Endothelial cell of umbilical vein (primary cell): ENCODE measurements around the gene ASXL2. TPM values are rescaled to one million over a fixed set of nuclear protein-coding genes. Genes with fewer than 3 reads are reported as not detected.

ENCODE experiments used
- BruUV-seq: library from RNA; stranded (reverse); fragments of 400-500 nt; replicated peaks from 2 replicates; lab custom pipeline; 2021; lab: Mats Ljungman, UMichigan
- CTCF ChIA-PET: fragments of 300-600, 350-600 bp; sonication (Branson Sonifier 250); formaldehyde crosslinking; loops from one replicate; lab custom pipeline; 2021; ENCODE audit warnings: antibody characterized with exemption, inconsistent platforms; lab: Charles Lee
- POLR2A ChIA-PET: fragments of 300-600, 350-600 bp; sonication (Branson Sonifier 250); formaldehyde crosslinking; loops from one replicate; lab custom pipeline; 2021; ENCODE audit warnings: antibody characterized with exemption, inconsistent platforms; lab: Charles Lee
- DNase-seq: peaks from one replicate; pipeline ENCODE4 v3.0.0-alpha.2; 2011; ENCODE audit warnings: low read depth, low spot score
- FAIRE-seq: peaks from 2 replicates; lab custom pipeline; 2011; peaks lifted over from hg19 to GRCh38; lab: Jason Lieb, UNC
- H2AFZ ChIP-seq: 2 replicates; pipeline ENCODE4 v1.6.0; 2012; ENCODE audit warnings: low read depth, low read length, control low read depth, inconsistent platforms
- H3K27ac ChIP-seq: 2 replicates; pipeline ENCODE4 v1.5.1; 2011; ENCODE audit warnings: low read depth, mild to moderate bottlenecking, control low read depth, low read length, moderate library complexity; ENCODE audit not compliant: insufficient read depth
- H3K27me3 ChIP-seq, 2 experiments: 2 replicates each; pipeline versions ENCODE4 v1.6.0 to v1.6.1; 2011; ENCODE audit warnings: low read length in 2 of 2, mixed read lengths in 1 of 2; ENCODE audit not compliant: control insufficient read depth in 2 of 2, insufficient read depth in 2 of 2
- H3K36me3 ChIP-seq, 2 experiments: 2 replicates in 1 of 2; 3 replicates in 1 of 2; pipeline ENCODE4 v1.5.1; 2011; ENCODE audit warnings: low read length in 2 of 2, mild to moderate bottlenecking in 1 of 2, moderate library complexity in 1 of 2; ENCODE audit not compliant: control insufficient read depth in 2 of 2, insufficient read depth in 2 of 2; ENCODE audit errors: extremely low read depth in 1 of 2
- H3K4me1 ChIP-seq: 3 replicates; pipeline ENCODE4 v1.5.1; 2011; ENCODE audit warnings: mild to moderate bottlenecking, low read length; ENCODE audit not compliant: control insufficient read depth, insufficient read depth; ENCODE audit errors: extremely low read depth
- H3K4me2 ChIP-seq: 2 replicates; pipeline ENCODE4 v1.6.1; 2011; ENCODE audit warnings: low read length, control low read depth, mixed read lengths; ENCODE audit not compliant: insufficient read depth
- H3K4me3 ChIP-seq, 3 experiments: fragments of 200-600 bp in 1 of 3; sonication (generic), shearing (Covaris generic) in 1 of 3; replicated peaks in 1 of 3; 2 replicates each; pipeline ENCODE4 v1.5.1; 2011 to 2016; ENCODE audit warnings: control low read depth in 3 of 3, low read length in 3 of 3, mild to moderate bottlenecking in 2 of 3, inconsistent platforms in 1 of 3, low read depth in 1 of 3, moderate library complexity in 1 of 3; ENCODE audit not compliant: insufficient read depth in 1 of 3
- H3K79me2 ChIP-seq: 2 replicates; pipeline ENCODE4 v1.6.0; 2012; ENCODE audit warnings: low read length, inconsistent platforms; ENCODE audit not compliant: control insufficient read depth, insufficient read depth
- H3K9ac ChIP-seq: replicated peaks from 2 replicates; pipeline ENCODE3; 2011; ENCODE audit warnings: low read length, control low read depth; ENCODE audit not compliant: insufficient read depth; ENCODE audit errors: extremely low read depth
- H3K9me1 ChIP-seq: replicated peaks from 3 replicates; pipeline ENCODE4 v1.6.0; 2011; ENCODE audit warnings: mild to moderate bottlenecking, low read length; ENCODE audit not compliant: control insufficient read depth, insufficient read depth; ENCODE audit errors: extremely low read depth
- H3K9me3 ChIP-seq: replicated peaks from 2 replicates; pipeline ENCODE4 v1.5.1; 2012; ENCODE audit warnings: low read length, inconsistent platforms; ENCODE audit not compliant: control insufficient read depth, insufficient read depth
- H4K20me1 ChIP-seq: replicated peaks from 2 replicates; pipeline ENCODE3; 2011; ENCODE audit warnings: mild to moderate bottlenecking, low read length; ENCODE audit not compliant: control insufficient read depth, insufficient read depth; ENCODE audit errors: extremely low read depth
- CTCF ChIP-seq, 2 donors: IDR thresholded peaks; 1 replicate in 1 of 2; 2 replicates in 1 of 2; pipeline ENCODE4 v1.5.1; 2011; ENCODE audit warnings: low read length in 2 of 2, mild to moderate bottlenecking in 2 of 2, moderate library complexity in 2 of 2, control low read depth in 1 of 2, inconsistent platforms in 1 of 2, low read depth in 1 of 2; ENCODE audit not compliant: insufficient read depth in 1 of 2; ENCODE audit errors: extremely low read depth in 1 of 2
- EZH2 ChIP-seq: IDR thresholded peaks from 2 replicates; pipeline ENCODE4 v1.6.1; 2012; ENCODE audit warnings: borderline replicate concordance, low read depth, mild to moderate bottlenecking, moderate library complexity, low read length, inconsistent platforms; ENCODE audit not compliant: severe bottlenecking
- FOS ChIP-seq: IDR thresholded peaks from 2 replicates; pipeline ENCODE4 v1.6.1; 2011; ENCODE audit warnings: mild to moderate bottlenecking, low read length, moderate library complexity, borderline replicate concordance; ENCODE audit not compliant: insufficient read depth
- GATA2 ChIP-seq: IDR thresholded peaks from 2 replicates; pipeline ENCODE4 v1.7.0; 2011; ENCODE audit warnings: low read depth, mild to moderate bottlenecking, moderate library complexity, mixed read lengths, low read length; ENCODE audit not compliant: insufficient read length, insufficient read depth
- MAX ChIP-seq: IDR thresholded peaks from 2 replicates; pipeline ENCODE4 v1.6.1; 2011; ENCODE audit not compliant: insufficient read depth, insufficient read length
- MYC ChIP-seq: IDR thresholded peaks from one replicate; pipeline ENCODE4 v1.6.1; 2011; ENCODE audit warnings: mild to moderate bottlenecking, low read depth, low read length
- POLR2A ChIP-seq: IDR thresholded peaks from 2 replicates; pipeline ENCODE4 v1.6.1; 2012; ENCODE audit warnings: low read depth, mild to moderate bottlenecking, control low read depth, low read length
- POLR2AphosphoS5 ChIP-seq: IDR thresholded peaks from 2 replicates; pipeline ENCODE4 v1.6.1; 2012; ENCODE audit warnings: low read depth, mild to moderate bottlenecking, control low read depth, low read length, moderate library complexity; ENCODE audit not compliant: insufficient read depth
- dilution Hi-C: fragments of 300-500 bp; cut with MboI; formaldehyde crosslinking; loops from one replicate; pipeline ENCODE4 v1.15.0; 2019; ENCODE audit warnings: low sequenced_read_pairs; ENCODE audit not compliant: extremely low pct_ligation_motif_present
- intact Hi-C: fragments of 100-400 bp; cut with micrococcal nuclease; formaldehyde crosslinking; loops from one replicate; pipeline ENCODE4 v1.10.0; 2022
- polyA plus RNA-seq, 4 experiments: library from polyadenylated mRNA; depleted of rRNA in 3 of 4; stranded (reverse) in 3 of 4; unstranded in 1 of 4; fragments of >200 nt; gene quantifications; 2 replicates each; pipeline versions ENCODE4 v1.2.1 to v1.2.3, GENCODE V29; 2011 to 2012; ENCODE audit warnings: missing spikeins in 1 of 4
- total RNA-seq: library from RNA; stranded (reverse); gene quantifications from 2 replicates; pipeline ENCODE4 v1.2.3, GENCODE V29; 2021

Gene ASXL2
- total and polyA plus RNA-seq, 2 donors (not counting 3 experiments of a cell fraction or from before 2014, with no cell fraction given) = 6.1 to 33.8 TPM

GRCh38 chr2:25854613-25855012 is 23.7 kb downstream of the ASXL2 start:
- TF ChIP-seq MAX (no peak), EZH2 (no peak), POLR2AphosphoS5 (no peak), GATA2 (no peak), CTCF (IDR thresholded peaks at IDR 0.05; ENCODE audit: extremely low read depth in 1 of 2, insufficient read depth in 1 of 2, low read depth in 1 of 2, low read length in 2 of 2) (no peak), POLR2A (no peak), MYC (no peak), FOS (no peak)
- dilution Hi-C loops = no loop called here
- no peak overlapping the region for H3K27ac ChIP-seq
- H3K36me3 ChIP-seq = no peaks in the 10 kb centered on the region
- intact Hi-C loops = loop anchor here (10.0 kb wide), 1 partner anchor 240 kb away; no protein-coding TSS in a partner anchor
- H2AFZ ChIP-seq = no peak overlapping the region
- ChIA-PET POLR2A (no interaction called here), CTCF (interaction anchor here (1.1 to 3.7 kb wide), 2 partner anchors 69 to 248 kb away, joined by 3 to 16 read pairs; no protein-coding TSS in a partner anchor)
- no peaks in the 10 kb centered on the region for H3K27me3 ChIP-seq
- DNase-seq (no peak), FAIRE-seq (no peak)
- H3K9me3 ChIP-seq = no peaks in the 10 kb centered on the region
- H3K4me2 ChIP-seq = no peak overlapping the region
- H3K9ac ChIP-seq = no peak overlapping the region
- H3K79me2 ChIP-seq = peaks cover 51% of the 10 kb centered on the region
- no peaks in the 10 kb centered on the region for H3K9me1 ChIP-seq
- no peak overlapping the region for H3K4me3 ChIP-seq
- BruUV-seq = no TSS peak
- peaks cover 2% of the 10 kb centered on the region for H4K20me1 ChIP-seq
- peaks cover 5% of the 10 kb centered on the region for H3K4me1 ChIP-seq
